SU-DHL-6 (cell line): ENCODE data around the gene COL13A1.

Experiments used
- H2AFZ ChIP-seq: fragments of 200-600 bp; sonication (generic); 2 replicates; pipeline ENCODE4 v1.6.1; 2014; ENCODE audit warnings: low read depth, mild to moderate bottlenecking, moderate library complexity, mixed read lengths, antibody characterized with exemption, low read length; ENCODE audit not compliant: severe bottlenecking
- H3F3A ChIP-seq: fragments of 200-600 bp; shearing (Covaris generic); 2 replicates; pipeline ENCODE4 v1.6.0; 2016; ENCODE audit warnings: antibody characterized with exemption, mild to moderate bottlenecking; ENCODE audit not compliant: insufficient read depth
- H3K27ac ChIP-seq: fragments of 200-600 bp; sonication (generic); 2 replicates; pipeline ENCODE4 v1.5.1; 2016; ENCODE audit warnings: low read depth, mild to moderate bottlenecking, low read length, moderate library complexity, mixed read lengths
- H3K27me3 ChIP-seq: fragments of 200-600 bp; sonication (generic), shearing (Covaris generic); 2 replicates; pipeline ENCODE4 v1.6.0; 2014; ENCODE audit warnings: mild to moderate bottlenecking, low read length
- H3K36me3 ChIP-seq: fragments of 200-600 bp; sonication (generic); 2 replicates; pipeline ENCODE4 v1.6.1; 2014; ENCODE audit warnings: mild to moderate bottlenecking, low read length, mixed read lengths
- H3K4me2 ChIP-seq: fragments of 300-600, 200-600 bp; shearing (Covaris generic), sonication (generic); 2 replicates; pipeline ENCODE4 v1.6.0; 2014; ENCODE audit warnings: low read length, low read depth, mild to moderate bottlenecking; ENCODE audit not compliant: poor library complexity, severe bottlenecking
- H3K4me3 ChIP-seq: fragments of 200-600 bp; sonication (generic); 2 replicates; pipeline ENCODE4 v1.5.1; 2014; ENCODE audit warnings: antibody characterized with exemption, low read length, mild to moderate bottlenecking, mixed read lengths; ENCODE audit not compliant: insufficient read depth, poor library complexity, severe bottlenecking
- H3K79me2 ChIP-seq: fragments of 200-600 bp; sonication (generic); 2 replicates; pipeline ENCODE4 v1.6.1; 2014; ENCODE audit warnings: mild to moderate bottlenecking, low read length, moderate library complexity; ENCODE audit not compliant: insufficient read depth
- H3K9ac ChIP-seq: fragments of 200-600 bp; sonication (generic); 2 replicates; pipeline ENCODE4 v1.7.0; 2014; ENCODE audit warnings: mild to moderate bottlenecking, low read length
- H3K9me2 ChIP-seq: fragments of 200-600 bp; sonication (generic); replicated peaks from 2 replicates; pipeline ENCODE4 v1.6.1; 2014; ENCODE audit warnings: low read length; ENCODE audit not compliant: insufficient read depth
- H3K9me3 ChIP-seq: fragments of 200-600 bp; sonication (generic); 2 replicates; pipeline ENCODE4 v1.6.1; 2014; ENCODE audit warnings: low read length, mixed read lengths; ENCODE audit not compliant: insufficient read depth
- H4K20me1 ChIP-seq: fragments of 200-600 bp; sonication (generic); 2 replicates; pipeline ENCODE4 v1.6.1; 2014; ENCODE audit warnings: low read depth, mild to moderate bottlenecking, antibody characterized with exemption, low read length, moderate library complexity, mixed read lengths
- EZH2phosphoT487 ChIP-seq: fragments of 200-600 bp; sonication (generic), shearing (Covaris generic); conservative IDR thresholded peaks from 2 replicates; pipeline ENCODE4 v1.6.1; 2018; ENCODE audit warnings: mild to moderate bottlenecking, antibody characterized with exemption, low read length, moderate library complexity, mixed read lengths
- TF ChIP-seq, protein P1 (sequence below): fragments of 200-600 bp; sonication (generic); IDR thresholded peaks from one replicate; pipeline ENCODE4 v1.5.1; 2017; ENCODE audit warnings: antibody characterized with exemption, mild to moderate bottlenecking, low read length, moderate library complexity; ENCODE audit not compliant: insufficient read depth, poor library complexity, severe bottlenecking

COL13A1 gene

DNA sequence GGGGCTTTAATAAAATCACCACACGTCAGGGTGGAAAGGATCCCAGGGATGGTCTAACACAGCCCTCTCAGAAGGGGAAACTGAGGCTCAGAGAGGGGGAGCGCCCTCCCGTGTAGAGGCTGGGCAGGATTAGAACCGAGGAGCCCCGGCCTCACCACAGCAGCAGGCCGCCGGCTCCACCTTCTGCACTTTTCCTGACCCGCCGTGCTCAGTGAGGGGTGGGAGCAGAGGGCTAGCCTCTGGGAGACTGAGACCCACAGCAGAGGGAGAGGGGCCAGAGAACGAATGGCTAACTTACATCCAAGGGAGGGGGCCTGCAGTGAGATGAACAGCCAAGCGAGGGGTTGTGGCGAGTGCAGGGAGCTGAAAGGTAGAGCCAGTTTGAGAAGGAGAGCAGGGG, 79.5 kb downstream of the COL13A1 start:
- Histone ChIP-seq H3F3A (no peaks in the 10 kb centered on the region), H3K9ac (no peak overlapping the region), H3K9me3 (no peaks in the 10 kb centered on the region), H3K9me2 (no peaks in the 10 kb centered on the region), H3K27ac (no peak overlapping the region), H3K4me3 (no peak overlapping the region), H4K20me1 (no peaks in the 10 kb centered on the region), H3K27me3 (no peaks in the 10 kb centered on the region), H3K4me2 (no peak overlapping the region), H3K79me2 (no peaks in the 10 kb centered on the region), H3K36me3 (no peaks in the 10 kb centered on the region), H2AFZ (no peak overlapping the region)
- TF ChIP-seq, protein P1, sequence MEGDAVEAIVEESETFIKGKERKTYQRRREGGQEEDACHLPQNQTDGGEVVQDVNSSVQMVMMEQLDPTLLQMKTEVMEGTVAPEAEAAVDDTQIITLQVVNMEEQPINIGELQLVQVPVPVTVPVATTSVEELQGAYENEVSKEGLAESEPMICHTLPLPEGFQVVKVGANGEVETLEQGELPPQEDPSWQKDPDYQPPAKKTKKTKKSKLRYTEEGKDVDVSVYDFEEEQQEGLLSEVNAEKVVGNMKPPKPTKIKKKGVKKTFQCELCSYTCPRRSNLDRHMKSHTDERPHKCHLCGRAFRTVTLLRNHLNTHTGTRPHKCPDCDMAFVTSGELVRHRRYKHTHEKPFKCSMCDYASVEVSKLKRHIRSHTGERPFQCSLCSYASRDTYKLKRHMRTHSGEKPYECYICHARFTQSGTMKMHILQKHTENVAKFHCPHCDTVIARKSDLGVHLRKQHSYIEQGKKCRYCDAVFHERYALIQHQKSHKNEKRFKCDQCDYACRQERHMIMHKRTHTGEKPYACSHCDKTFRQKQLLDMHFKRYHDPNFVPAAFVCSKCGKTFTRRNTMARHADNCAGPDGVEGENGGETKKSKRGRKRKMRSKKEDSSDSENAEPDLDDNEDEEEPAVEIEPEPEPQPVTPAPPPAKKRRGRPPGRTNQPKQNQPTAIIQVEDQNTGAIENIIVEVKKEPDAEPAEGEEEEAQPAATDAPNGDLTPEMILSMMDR: no peak
- no peak for TF ChIP-seq EZH2phosphoT487

DNA sequence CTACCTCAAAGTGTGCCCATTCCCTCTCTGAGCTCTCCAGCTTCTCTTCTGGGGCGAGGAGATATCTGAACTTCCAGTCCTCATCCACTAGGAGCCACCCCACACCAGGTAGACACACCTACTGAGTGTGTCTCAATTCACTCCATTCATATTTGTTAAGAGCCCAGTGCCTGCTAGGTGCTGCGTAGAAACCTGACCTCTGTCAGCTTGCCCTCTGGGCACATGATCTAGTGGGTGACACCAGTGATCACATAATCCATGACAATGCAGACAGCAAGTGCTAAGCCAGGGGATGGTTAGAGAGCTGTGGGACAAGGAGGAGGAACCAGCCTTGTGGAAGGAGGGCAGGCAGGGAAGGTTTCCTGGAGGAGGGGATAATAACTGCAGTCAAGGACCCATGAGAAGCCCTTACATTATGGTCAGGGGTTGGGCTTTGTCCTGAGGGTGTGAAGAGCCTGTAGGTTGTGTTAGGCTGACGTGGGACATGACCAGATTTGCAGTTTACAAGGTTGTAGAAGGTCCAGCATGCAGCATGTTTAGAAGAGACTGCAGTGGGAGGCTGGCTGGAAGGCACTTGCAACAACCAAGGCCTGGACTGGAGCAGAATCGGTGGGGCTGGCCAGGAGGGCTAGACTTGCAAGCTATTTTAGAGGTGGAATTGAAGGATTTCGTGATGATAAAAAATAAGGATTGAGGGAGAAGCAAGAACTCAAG, 81.8 kb downstream of the COL13A1 start:
- Histone ChIP-seq H3K4me3 (no peak overlapping the region), H3K9me2 (no peaks in the 10 kb centered on the region), H3K4me2 (no peak overlapping the region), H3K9me3 (no peaks in the 10 kb centered on the region), H2AFZ (no peak overlapping the region), H3K36me3 (no peaks in the 10 kb centered on the region), H3K27ac (no peak overlapping the region), H3F3A (no peaks in the 10 kb centered on the region), H3K9ac (no peak overlapping the region), H3K79me2 (no peaks in the 10 kb centered on the region), H4K20me1 (no peaks in the 10 kb centered on the region), H3K27me3 (no peaks in the 10 kb centered on the region)
- TF ChIP-seq EZH2phosphoT487: no peak
- TF ChIP-seq, protein P1: no peak

GRCh38 chr10:69884024-69884367, 82.3 kb downstream of the COL13A1 start:
- Histone ChIP-seq H4K20me1 (no peaks in the 10 kb centered on the region), H3F3A (no peaks in the 10 kb centered on the region), H3K36me3 (no peaks in the 10 kb centered on the region), H3K4me3 (no peak overlapping the region), H3K9me2 (no peaks in the 10 kb centered on the region), H2AFZ (no peak overlapping the region), H3K27me3 (no peaks in the 10 kb centered on the region), H3K9ac (no peak overlapping the region), H3K4me2 (no peak overlapping the region), H3K9me3 (no peaks in the 10 kb centered on the region), H3K27ac (no peak overlapping the region), H3K79me2 (no peaks in the 10 kb centered on the region)
- TF ChIP-seq EZH2phosphoT487: no peak
- TF ChIP-seq, protein P1: no peak
